Thyroid gland (tissue), 4 donors: ENCODE data around the gene ATP5PB. TPM values are rescaled to one million over a fixed set of nuclear protein-coding genes. Genes with fewer than 3 reads are reported as not detected.

Source experiments
- DNase-seq, 2 donors: peaks; one replicate each; pipeline ENCODE4 v3.0.0-alpha.2; 2019
- H3K27ac ChIP-seq, 3 donors: fragments of 200-600 bp; sonication (generic); 1 replicate in 2 of 3; 2 replicates in 1 of 3; pipeline ENCODE4 v1.5.1; 2016 to 2019; ENCODE audit warnings: mild to moderate bottlenecking in 1 of 3, moderate library complexity in 1 of 3
- H3K27me3 ChIP-seq: fragments of 200-600 bp; sonication (generic); one replicate; pipeline ENCODE4 v1.5.1; 2019
- H3K36me3 ChIP-seq, 2 donors: fragments of 200-600 bp; sonication (generic); one replicate each; pipeline ENCODE4 v1.5.1; 2016 to 2019
- H3K4me1 ChIP-seq, 2 donors: fragments of 200-600 bp; sonication (generic); one replicate each; pipeline ENCODE4 v1.5.1; 2017 to 2019
- H3K4me3 ChIP-seq, 3 donors: fragments of 200-600 bp; sonication (generic); replicated peaks in 1 of 3; 1 replicate in 2 of 3; 2 replicates in 1 of 3; pipeline ENCODE4 v1.5.1; 2016; ENCODE audit warnings: mild to moderate bottlenecking in 1 of 3
- H3K9me3 ChIP-seq: fragments of 200-600 bp; sonication (generic); one replicate; pipeline ENCODE4 v1.5.1; 2017
- POLR2A ChIP-seq, 2 donors: fragments of 450-650 bp; IDR thresholded peaks; one replicate each; pipeline ENCODE4 v1.6.1; 2017; ENCODE audit warnings: antibody characterized with exemption in 2 of 2, mild to moderate bottlenecking in 2 of 2, moderate library complexity in 1 of 2
- WGBS, 2 donors: methylation state at CpG; one replicate each; pipeline ENCODE4 v1.1.5; 2017; 5-methylcytosine and 5-hydroxymethylcytosine counted together
- intact Hi-C: fragments of 100-400 bp; cut with DNase I; formaldehyde crosslinking; loops from one replicate; pipeline ENCODE4 v1.15.1; 2023
- total RNA-seq, 4 donors: library from RNA; depleted of rRNA; stranded (reverse); fragments of >200 nt; gene quantifications; one replicate each; pipeline ENCODE4 v1.2.3, GENCODE V29; 2016
- TF ChIP-seq, protein P1 (sequence below), 6 experiments: fragments of 200-600 bp in 3 of 6; fragments of 450-650 bp in 3 of 6; sonication (generic) in 3 of 6; IDR thresholded peaks; one replicate each; pipeline ENCODE4 v1.5.1; 2016 to 2019; ENCODE audit warnings: antibody characterized with exemption in 6 of 6, mild to moderate bottlenecking in 2 of 6, inconsistent platforms in 1 of 6, moderate library complexity in 1 of 6

The ATP5PB gene
- total RNA-seq, 4 donors from 2014 or later: 128 to 252 (median 193) TPM

DNA sequence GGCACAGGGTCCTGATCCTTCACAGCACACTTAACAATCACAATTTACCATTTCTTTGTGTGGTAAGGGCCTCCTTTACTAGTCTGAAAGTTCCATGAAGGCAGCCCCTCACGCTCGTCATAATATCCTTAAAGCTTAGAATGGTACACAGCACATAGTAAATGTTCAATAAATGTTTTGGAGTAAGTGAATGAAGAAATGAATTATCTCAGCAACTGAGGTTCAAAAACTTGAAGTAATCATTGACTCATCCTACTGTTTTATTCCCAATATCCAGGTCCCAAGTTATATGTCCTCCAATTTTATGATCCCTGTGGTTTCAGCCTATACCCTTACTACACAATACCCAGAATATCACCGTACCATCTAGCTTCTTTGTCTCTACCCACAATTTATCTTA lies 22.3 kb downstream of the ATP5PB start:
- Histone ChIP-seq H3K27ac (no peak overlapping the region), H3K36me3 (peaks cover 0 to 4% of the 10 kb centered on the region in 2 donors)
- WGBS, 2 donors: 96 to 97% methylated on average over 3 of the region's 3 CpGs

GRCh38 chr1:111474106-111474505 lies 24.8 kb downstream of the ATP5PB start:
- DNase-seq: no peak
- 64 to 70% methylated on average over 5 of the region's 5 CpGs for WGBS, 2 donors
- peak overlapping the region in 1 of 3 donors; percentile 10 for H3K27ac ChIP-seq
- H3K4me3 ChIP-seq: no peak overlapping the region
- H3K9me3 ChIP-seq: no peaks in the 10 kb centered on the region
- TF ChIP-seq POLR2A (IDR thresholded peaks at IDR 0.05): no peak
- TF ChIP-seq, protein P1, sequence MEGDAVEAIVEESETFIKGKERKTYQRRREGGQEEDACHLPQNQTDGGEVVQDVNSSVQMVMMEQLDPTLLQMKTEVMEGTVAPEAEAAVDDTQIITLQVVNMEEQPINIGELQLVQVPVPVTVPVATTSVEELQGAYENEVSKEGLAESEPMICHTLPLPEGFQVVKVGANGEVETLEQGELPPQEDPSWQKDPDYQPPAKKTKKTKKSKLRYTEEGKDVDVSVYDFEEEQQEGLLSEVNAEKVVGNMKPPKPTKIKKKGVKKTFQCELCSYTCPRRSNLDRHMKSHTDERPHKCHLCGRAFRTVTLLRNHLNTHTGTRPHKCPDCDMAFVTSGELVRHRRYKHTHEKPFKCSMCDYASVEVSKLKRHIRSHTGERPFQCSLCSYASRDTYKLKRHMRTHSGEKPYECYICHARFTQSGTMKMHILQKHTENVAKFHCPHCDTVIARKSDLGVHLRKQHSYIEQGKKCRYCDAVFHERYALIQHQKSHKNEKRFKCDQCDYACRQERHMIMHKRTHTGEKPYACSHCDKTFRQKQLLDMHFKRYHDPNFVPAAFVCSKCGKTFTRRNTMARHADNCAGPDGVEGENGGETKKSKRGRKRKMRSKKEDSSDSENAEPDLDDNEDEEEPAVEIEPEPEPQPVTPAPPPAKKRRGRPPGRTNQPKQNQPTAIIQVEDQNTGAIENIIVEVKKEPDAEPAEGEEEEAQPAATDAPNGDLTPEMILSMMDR (IDR thresholded peaks at IDR 0.05): no peak
- H3K27me3 ChIP-seq: no peaks in the 10 kb centered on the region
- no peaks in the 10 kb centered on the region for H3K4me1 ChIP-seq
- H3K36me3 ChIP-seq: no peaks in the 10 kb centered on the region
- intact Hi-C loops: no loop called here

More for the DNA sequence above, 22.3 kb downstream of the ATP5PB start:
- no peak overlapping the region for H3K4me3 ChIP-seq
- intact Hi-C loops: no loop called here
- H3K4me1 ChIP-seq: no peaks in the 10 kb centered on the region
- DNase-seq: no peak
- TF ChIP-seq POLR2A (IDR thresholded peaks at IDR 0.05): no peak
- TF ChIP-seq, protein P1 (IDR thresholded peaks at IDR 0.05): no peak
- no peaks in the 10 kb centered on the region for H3K27me3 ChIP-seq
- no peaks in the 10 kb centered on the region for H3K9me3 ChIP-seq

DNA sequence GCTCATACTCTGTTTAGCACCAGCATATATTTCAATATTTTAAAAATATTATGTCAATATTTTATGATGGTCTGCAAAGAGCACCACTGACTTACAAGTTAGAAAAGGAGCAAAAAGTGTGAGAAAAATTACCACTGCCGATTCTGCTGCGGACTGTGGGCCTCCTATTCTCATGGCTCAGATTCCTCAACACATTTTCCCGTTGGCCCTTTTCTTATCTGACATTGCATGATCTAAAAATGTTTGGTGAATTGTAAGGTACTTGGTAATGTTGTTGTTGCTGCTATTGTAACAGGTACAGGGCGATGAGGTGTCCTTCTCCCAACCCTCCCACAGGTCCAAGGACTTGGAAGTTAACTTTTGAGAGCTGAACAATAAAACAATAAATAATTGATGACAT lies 25.3 kb downstream of the ATP5PB start:
- Histone ChIP-seq H3K9me3 (no peaks in the 10 kb centered on the region), H3K4me1 (no peaks in the 10 kb centered on the region), H3K27me3 (no peaks in the 10 kb centered on the region), H3K4me3 (no peak overlapping the region), H3K36me3 (no peaks in the 10 kb centered on the region), H3K27ac (peak overlapping the region in 1 of 3 donors; percentile 10)
- no peak for TF ChIP-seq POLR2A (IDR thresholded peaks at IDR 0.05)
- TF ChIP-seq, protein P1 (IDR thresholded peaks at IDR 0.05): no peak
- intact Hi-C loops: no loop called here
- 75 to 76% methylated on average over 4 of the region's 4 CpGs for WGBS, 2 donors
- DNase-seq: no peak

- 86 to 91% methylated on average over 5 of the region's 5 CpGs for WGBS, 2 donors
- no peak overlapping the region for H3K27ac ChIP-seq
- intact Hi-C loops: no loop called here
- no peaks in the 10 kb centered on the region for H3K36me3 ChIP-seq
- no peaks in the 10 kb centered on the region for H3K4me1 ChIP-seq
- no peaks in the 10 kb centered on the region for H3K27me3 ChIP-seq
- no peaks in the 10 kb centered on the region for H3K9me3 ChIP-seq
- no peak for TF ChIP-seq POLR2A (IDR thresholded peaks at IDR 0.05)
- TF ChIP-seq, protein P1 (IDR thresholded peaks at IDR 0.05): no peak
- DNase-seq: no peak
- no peak overlapping the region for H3K4me3 ChIP-seq
These were observed 26.4 kb downstream of the ATP5PB start for GRCh38 chr1:111475701-111476100.

DNA sequence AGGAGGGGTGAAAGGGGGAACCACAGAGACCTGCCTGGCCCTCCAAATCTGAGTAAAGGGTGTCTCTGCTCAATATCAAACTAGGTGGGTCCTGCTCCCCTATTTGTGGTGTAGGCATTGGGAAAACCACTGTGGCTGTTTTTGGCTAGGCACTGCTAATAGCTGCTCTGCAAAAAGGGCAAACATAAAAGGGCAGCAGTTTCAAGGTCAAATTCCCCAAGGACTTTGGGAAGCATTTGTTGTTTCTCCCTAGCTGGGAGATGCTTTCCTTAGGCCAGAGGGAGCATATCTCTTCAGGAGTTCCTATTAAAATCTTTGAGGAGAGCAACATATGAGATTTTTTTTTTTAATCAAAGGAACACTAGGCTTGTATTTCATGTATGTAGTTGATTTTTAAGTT lies 26.9 kb downstream of the ATP5PB start:
- TF ChIP-seq, protein P1 (IDR thresholded peaks at IDR 0.05): no peak
- no peak for TF ChIP-seq POLR2A (IDR thresholded peaks at IDR 0.05)
- no peaks in the 10 kb centered on the region for H3K4me1 ChIP-seq
- no peak for DNase-seq
- H3K27me3 ChIP-seq: no peaks in the 10 kb centered on the region
- no peak overlapping the region for H3K27ac ChIP-seq
- H3K4me3 ChIP-seq: no peak overlapping the region
- no peaks in the 10 kb centered on the region for H3K36me3 ChIP-seq
- no peaks in the 10 kb centered on the region for H3K9me3 ChIP-seq
- intact Hi-C loops: no loop called here
